Fibroblast of mammary gland (primary cell): ENCODE measurements around the gene SOAT1.
A peak's percentile ranks its signal among the peaks of the same experiment; 100 is the strongest.

Experiments used
- DNase-seq: peaks from one replicate; pipeline ENCODE4 v3.0.0-alpha.2; 2010; ENCODE audit warnings: low read depth
- H3K4me3 ChIP-seq: 2 replicates; pipeline ENCODE4 v1.5.1; 2011; ENCODE audit warnings: low read depth, mild to moderate bottlenecking, low read length, moderate library complexity; ENCODE audit not compliant: control insufficient read depth
- CTCF ChIP-seq: conservative IDR thresholded peaks from 2 replicates; pipeline ENCODE4 v1.5.1; 2011; ENCODE audit warnings: low read depth, low read length, inconsistent platforms; ENCODE audit not compliant: control insufficient read depth, insufficient read depth

SOAT1 gene

GRCh38 chr1:179295164-179295755 is 1.7 kb downstream of the SOAT1 start:
- DNase-seq = no peak
- H3K4me3 ChIP-seq = peak overlapping the region; percentile 67
- no peak for TF ChIP-seq CTCF

GRCh38 chr1:179296356-179297104 is 2.9 kb downstream of the SOAT1 start:
- TF ChIP-seq CTCF = no peak
- no peak for DNase-seq
- no peak overlapping the region for H3K4me3 ChIP-seq

GRCh38 chr1:179297105-179297378 is 3.4 kb downstream of the SOAT1 start:
- DNase-seq = no peak
- H3K4me3 ChIP-seq = no peak overlapping the region

GRCh38 chr1:179298952-179299351 is 5.4 kb downstream of the SOAT1 start:
- no peak for DNase-seq
- TF ChIP-seq CTCF = no peak
- H3K4me3 ChIP-seq = no peak overlapping the region

More at GRCh38 chr1:179297105-179297378, 3.4 kb downstream of the SOAT1 start:
- TF ChIP-seq CTCF = no peak

- TF ChIP-seq CTCF = no peak
- DNase-seq = no peak
Observed at GRCh38 chr1:179300112-179300511, 6.5 kb downstream of the SOAT1 start.

GRCh38 chr1:179302070-179302469 is 8.5 kb downstream of the SOAT1 start:
- H3K4me3 ChIP-seq = no peak overlapping the region
- TF ChIP-seq CTCF = no peak
- peak; percentile 56 for DNase-seq

More at GRCh38 chr1:179300112-179300511, 6.5 kb downstream of the SOAT1 start:
- no peak overlapping the region for H3K4me3 ChIP-seq
